ENCODE measurements around the gene TMEM163. TPM values are rescaled to one million over a fixed set of nuclear protein-coding genes. Genes with fewer than 3 reads are reported as not detected.

TMEM163 gene
- total and polyA plus RNA-seq, 2 of the 13 experiments (the other 11 are each of a cell fraction or from before 2014, with no cell fraction given), result 0.05 TPM; not detected in 1

GRCh38 chr2:134706587-134707329 lies 12.0 kb downstream of the TMEM163 start (continued):
- TF ChIP-seq KAT7 (CRISPR knock-in tag; IDR thresholded peaks at IDR 0.05; ENCODE audit: borderline replicate concordance) (no peak), NCOA2 (CRISPR knock-in tag; IDR thresholded peaks at IDR 0.05) (no peak), ZNF274 (CRISPR knock-in tag; IDR thresholded peaks at IDR 0.05) (peak; percentile 62; the same call in 1 of the 2 replicates), RERE (CRISPR knock-in tag; IDR thresholded peaks at IDR 0.05; ENCODE audit: low read depth) (no peak), ZNF430 (CRISPR knock-in tag; IDR thresholded peaks at IDR 0.05) (no peak), ZNF160 (CRISPR knock-in tag; IDR thresholded peaks at IDR 0.05) (no peak), NR2F1 (CRISPR knock-in tag; IDR thresholded peaks at IDR 0.05) (no peak), TCF7 (IDR thresholded peaks at IDR 0.05; ENCODE audit: low read depth) (no peak), NR1H2 (CRISPR knock-in tag; IDR thresholded peaks at IDR 0.05; ENCODE audit: borderline replicate concordance, low read depth) (no peak), ZNF329 (CRISPR knock-in tag; IDR thresholded peaks at IDR 0.05; ENCODE audit: low read depth) (0 out of 2 replicates have a peak, but pooled peaks have one; percentile 31), ZNF263 (CRISPR knock-in tag; IDR thresholded peaks at IDR 0.05) (peak; percentile 97), PCBP1 (IDR thresholded peaks at IDR 0.05; ENCODE audit: borderline replicate concordance, low read depth, low read length) (no peak), ZNF746 (CRISPR knock-in tag; IDR thresholded peaks at IDR 0.05) (0 out of 2 replicates have a peak, but pooled peaks have one; percentile 41), ARHGAP35 (CRISPR knock-in tag; IDR thresholded peaks at IDR 0.05; ENCODE audit: borderline replicate concordance) (peak; percentile 28; the same call in 1 of the 2 replicates), TOPORS (CRISPR knock-in tag; IDR thresholded peaks at IDR 0.05) (no peak), HDAC2 (CRISPR knock-in tag; IDR thresholded peaks at IDR 0.05) (no peak), ZNF563 (CRISPR knock-in tag; IDR thresholded peaks at IDR 0.05) (no peak), ZNF383 (CRISPR knock-in tag; IDR thresholded peaks at IDR 0.05; ENCODE audit: borderline replicate concordance) (no peak), MTA1 (CRISPR knock-in tag; IDR thresholded peaks at IDR 0.05; ENCODE audit: borderline replicate concordance) (no peak), ZNF782 (CRISPR knock-in tag; IDR thresholded peaks at IDR 0.05; ENCODE audit: borderline replicate concordance) (0 out of 2 replicates have a peak, but pooled peaks have one; percentile 54), ZBTB33 (CRISPR knock-in tag; IDR thresholded peaks at IDR 0.05) (0 out of 2 replicates have a peak, but pooled peaks have one; percentile 9), ZNF343 (CRISPR knock-in tag; IDR thresholded peaks at IDR 0.05) (no peak), SOX13 (IDR thresholded peaks at IDR 0.05) (no peak), SOX13 (CRISPR knock-in tag; conservative IDR thresholded peaks at IDR 0.05 in 1 of 2, IDR thresholded peaks at IDR 0.05 in 1 of 2) (no peak)

Data from HepG2 (cell line).